ENCODE measurements around the gene ZSCAN5A. TPM values are rescaled to one million over a fixed set of nuclear protein-coding genes. Genes with fewer than 3 reads are reported as not detected.
A peak's percentile ranks its signal among the peaks of the same experiment; 100 is the strongest.

The ZSCAN5A gene
- polyA plus RNA-seq, 1 of the 3 experiments (the other 2 are of a cell fraction): 6.8 TPM

DNA sequence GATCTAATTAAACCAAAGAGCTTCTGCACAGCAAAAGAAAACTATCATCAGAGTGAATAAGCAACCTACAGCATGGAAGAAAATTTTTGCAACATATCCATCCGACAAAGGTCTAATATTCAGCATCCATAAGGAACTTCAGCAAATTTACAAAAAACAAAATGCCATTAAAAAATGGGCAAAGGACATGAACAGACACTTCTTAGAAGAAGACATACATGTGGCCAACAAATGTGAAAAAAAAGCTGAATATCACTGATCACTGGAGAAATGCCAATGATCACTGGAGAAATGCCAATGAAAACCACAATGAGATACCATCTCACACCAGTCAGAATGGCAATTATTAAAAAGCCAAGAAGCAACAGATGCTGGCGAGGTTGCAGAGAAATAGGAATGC is 46.2 kb upstream of the ZSCAN5A start:
- Histone ChIP-seq H3K79me2 (ENCODE audit: insufficient read depth) (no peaks in the 10 kb centered on the region), H3K27me3 (ENCODE audit: insufficient read depth) (no peaks in the 10 kb centered on the region), H3K27ac (ENCODE audit: low read depth in 2 of 2, low read length in 1 of 2) (no peak overlapping the region), H3F3A (replicated peaks; ENCODE audit: insufficient read depth) (no peaks in the 10 kb centered on the region), H4K20me1 (ENCODE audit: insufficient read depth) (no peaks in the 10 kb centered on the region), H3K4me1 (ENCODE audit: control insufficient read depth in 1 of 2, insufficient read depth in 2 of 2, low read depth in 1 of 2, low read length in 1 of 2) (no peaks in the 10 kb centered on the region), H3K4me2 (no peak overlapping the region), H3K36me3 (replicated peaks in 1 of 2; ENCODE audit: control insufficient read depth in 1 of 2, insufficient read depth in 2 of 2, low read length in 1 of 2) (no peaks in the 10 kb centered on the region), H3K9me3 (no peaks in the 10 kb centered on the region; the same call in 1 of the 2 replicates), H3K9me2 (no peaks in the 10 kb centered on the region), H3K9ac (no peak overlapping the region), H3K4me3 (ENCODE audit: low read depth in 2 of 2, low read length in 1 of 2) (no peak overlapping the region), H2AFZ (ENCODE audit: low read depth) (no peak overlapping the region)
- ChIA-PET POLR2A (no interaction called here), CTCF (interaction anchor here (0.7 to 2.7 kb wide), 2 partner anchors 12 to 33 kb away, joined by 3 to 8 read pairs; partner anchors contain the start of gene ZNF582)
- TF ChIP-seq MAX (IDR thresholded peaks at IDR 0.05; ENCODE audit: low read depth) (no peak), GATA2 (CRISPR knock-in tag; IDR thresholded peaks at IDR 0.05) (no peak), SMC3 (IDR thresholded peaks at IDR 0.05; ENCODE audit: low read depth, low read length) (no peak), MEF2A (IDR thresholded peaks at IDR 0.05; ENCODE audit: borderline replicate concordance, low read depth) (no peak), EP300 (IDR thresholded peaks at IDR 0.05; ENCODE audit: borderline replicate concordance in 1 of 2, low read depth in 1 of 2, low read length in 1 of 2) (no peak), NFIC (IDR thresholded peaks at IDR 0.05; ENCODE audit: borderline replicate concordance) (peak; percentile 16; the same call in 1 of the 2 replicates), RAD21 (IDR thresholded peaks at IDR 0.05; ENCODE audit: low read length) (no peak)
- DNase-seq: no peak
- WGBS (ENCODE audit: low lambda C conversion rate): 52% methylated on average over 2 of the region's 2 CpGs

DNA sequence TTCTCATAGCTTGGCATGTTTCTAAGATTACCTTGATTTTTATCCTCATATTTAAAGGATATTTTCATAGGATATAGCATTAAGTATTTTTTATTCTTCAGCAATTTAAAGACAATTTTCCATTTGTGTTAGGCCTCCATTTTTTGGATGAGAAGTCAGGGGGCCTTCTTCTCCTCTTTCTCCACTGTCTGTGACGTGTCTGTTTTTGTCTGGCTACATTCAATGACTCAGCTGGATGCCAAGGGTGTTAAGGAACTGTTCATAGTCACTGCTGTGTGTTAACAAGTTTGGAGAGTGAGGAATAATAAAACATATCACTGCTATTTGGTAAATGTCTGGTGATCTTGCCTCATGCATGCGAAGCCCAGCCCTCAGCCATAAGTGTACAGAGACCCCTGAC is 42.3 kb upstream of the ZSCAN5A start:
- POLR2A ChIA-PET: no interaction called here

More for the DNA sequence above, 42.3 kb upstream of the ZSCAN5A start:
- no peak for TF ChIP-seq RCOR1 (IDR thresholded peaks at IDR 0.05; ENCODE audit: low read length)
- no peak for TF ChIP-seq NFIC (IDR thresholded peaks at IDR 0.05; ENCODE audit: borderline replicate concordance)
- no peak for TF ChIP-seq FOXJ3 (CRISPR knock-in tag; IDR thresholded peaks at IDR 0.05)
- TF ChIP-seq, protein P1, sequence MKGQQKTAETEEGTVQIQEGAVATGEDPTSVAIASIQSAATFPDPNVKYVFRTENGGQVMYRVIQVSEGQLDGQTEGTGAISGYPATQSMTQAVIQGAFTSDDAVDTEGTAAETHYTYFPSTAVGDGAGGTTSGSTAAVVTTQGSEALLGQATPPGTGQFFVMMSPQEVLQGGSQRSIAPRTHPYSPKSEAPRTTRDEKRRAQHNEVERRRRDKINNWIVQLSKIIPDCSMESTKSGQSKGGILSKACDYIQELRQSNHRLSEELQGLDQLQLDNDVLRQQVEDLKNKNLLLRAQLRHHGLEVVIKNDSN (IDR thresholded peaks at IDR 0.05; ENCODE audit: borderline replicate concordance, low read depth): no peak
- TF ChIP-seq TEAD4 (IDR thresholded peaks at IDR 0.05; ENCODE audit: borderline replicate concordance, insufficient read depth): no peak
- TF ChIP-seq, protein P2, sequence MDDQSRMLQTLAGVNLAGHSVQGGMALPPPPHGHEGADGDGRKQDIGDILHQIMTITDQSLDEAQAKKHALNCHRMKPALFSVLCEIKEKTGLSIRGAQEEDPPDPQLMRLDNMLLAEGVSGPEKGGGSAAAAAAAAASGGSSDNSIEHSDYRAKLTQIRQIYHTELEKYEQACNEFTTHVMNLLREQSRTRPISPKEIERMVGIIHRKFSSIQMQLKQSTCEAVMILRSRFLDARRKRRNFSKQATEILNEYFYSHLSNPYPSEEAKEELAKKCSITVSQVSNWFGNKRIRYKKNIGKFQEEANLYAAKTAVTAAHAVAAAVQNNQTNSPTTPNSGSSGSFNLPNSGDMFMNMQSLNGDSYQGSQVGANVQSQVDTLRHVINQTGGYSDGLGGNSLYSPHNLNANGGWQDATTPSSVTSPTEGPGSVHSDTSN (IDR thresholded peaks at IDR 0.05): no peak
- no peak for TF ChIP-seq GATA2 (CRISPR knock-in tag; IDR thresholded peaks at IDR 0.05)
- TF ChIP-seq, protein P3, sequence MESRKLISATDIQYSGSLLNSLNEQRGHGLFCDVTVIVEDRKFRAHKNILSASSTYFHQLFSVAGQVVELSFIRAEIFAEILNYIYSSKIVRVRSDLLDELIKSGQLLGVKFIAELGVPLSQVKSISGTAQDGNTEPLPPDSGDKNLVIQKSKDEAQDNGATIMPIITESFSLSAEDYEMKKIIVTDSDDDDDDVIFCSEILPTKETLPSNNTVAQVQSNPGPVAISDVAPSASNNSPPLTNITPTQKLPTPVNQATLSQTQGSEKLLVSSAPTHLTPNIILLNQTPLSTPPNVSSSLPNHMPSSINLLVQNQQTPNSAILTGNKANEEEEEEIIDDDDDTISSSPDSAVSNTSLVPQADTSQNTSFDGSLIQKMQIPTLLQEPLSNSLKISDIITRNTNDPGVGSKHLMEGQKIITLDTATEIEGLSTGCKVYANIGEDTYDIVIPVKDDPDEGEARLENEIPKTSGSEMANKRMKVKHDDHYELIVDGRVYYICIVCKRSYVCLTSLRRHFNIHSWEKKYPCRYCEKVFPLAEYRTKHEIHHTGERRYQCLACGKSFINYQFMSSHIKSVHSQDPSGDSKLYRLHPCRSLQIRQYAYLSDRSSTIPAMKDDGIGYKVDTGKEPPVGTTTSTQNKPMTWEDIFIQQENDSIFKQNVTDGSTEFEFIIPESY (IDR thresholded peaks at IDR 0.05; ENCODE audit: borderline replicate concordance, low read depth): no peak
- H3K4me2 ChIP-seq: no peak overlapping the region
- H3K4me1 ChIP-seq (ENCODE audit: control insufficient read depth in 1 of 2, insufficient read depth in 2 of 2, low read depth in 1 of 2, low read length in 1 of 2): no peaks in the 10 kb centered on the region
- no peak overlapping the region for H2AFZ ChIP-seq (ENCODE audit: low read depth)
- CTCF ChIA-PET: interaction anchor here (2.7 kb wide), 1 partner anchor 24 kb away, joined by 6 read pairs; no protein-coding TSS in a partner anchor
- H3K27ac ChIP-seq (ENCODE audit: low read depth in 2 of 2, low read length in 1 of 2): no peak overlapping the region
- H4K20me1 ChIP-seq (ENCODE audit: insufficient read depth): no peaks in the 10 kb centered on the region
- H3K9me2 ChIP-seq: no peaks in the 10 kb centered on the region
- no peaks in the 10 kb centered on the region for H3K79me2 ChIP-seq (ENCODE audit: insufficient read depth)
- no peaks in the 10 kb centered on the region for H3K27me3 ChIP-seq (ENCODE audit: insufficient read depth)
- no peak overlapping the region for H3K9ac ChIP-seq
- H3K9me3 ChIP-seq: no peaks in the 10 kb centered on the region; the same call in 1 of the 2 replicates
- no peak for DNase-seq
- 18% methylated on average over 2 of the region's 2 CpGs for WGBS (ENCODE audit: low lambda C conversion rate)
- H3K36me3 ChIP-seq (replicated peaks in 1 of 2; ENCODE audit: control insufficient read depth in 1 of 2, insufficient read depth in 2 of 2, low read length in 1 of 2): no peaks in the 10 kb centered on the region
- H3K4me3 ChIP-seq (ENCODE audit: low read depth in 2 of 2, low read length in 1 of 2): no peak overlapping the region
- no peaks in the 10 kb centered on the region for H3F3A ChIP-seq (replicated peaks; ENCODE audit: insufficient read depth)
